GM21390 (cell line): ENCODE measurements around the gene ANTXRL.
"Not testable (repeated sequence)": the region's sequence is repeated elsewhere in the genome, so short reads cannot be mapped to it uniquely, and the experiment has no call there.

Experiments used
- ATAC-seq: cut with Tn5 transposase; IDR thresholded peaks from one replicate; pipeline ENCODE4 v1.9.1; 2021; ENCODE audit not compliant: unreplicated experiment

Gene ANTXRL

GRCh38 chr10:46306516-46307184 lies 19.9 kb downstream of the ANTXRL start:
- ATAC-seq, result no peak

GRCh38 chr10:46307281-46308112 lies 20.7 kb downstream of the ANTXRL start:
- no peak for ATAC-seq

GRCh38 chr10:46308113-46308415 lies 21.3 kb downstream of the ANTXRL start:
- no peak for ATAC-seq

GRCh38 chr10:46308666-46309450 lies 22.1 kb downstream of the ANTXRL start:
- no peak for ATAC-seq

- ATAC-seq, result no peak
Measured at GRCh38 chr10:46309511-46310142, 22.8 kb downstream of the ANTXRL start.

GRCh38 chr10:46310143-46310514 lies 23.3 kb downstream of the ANTXRL start:
- no peak for ATAC-seq

GRCh38 chr10:46310851-46311250 lies 24.1 kb downstream of the ANTXRL start:
- ATAC-seq, result no peak

GRCh38 chr10:46311501-46311951 lies 24.7 kb downstream of the ANTXRL start:
- ATAC-seq, result no peak

- not testable (repeated sequence) for ATAC-seq
Measured at GRCh38 chr10:46311961-46312431, 25.2 kb downstream of the ANTXRL start.

- no peak for ATAC-seq
Measured at GRCh38 chr10:46312953-46313352, 26.2 kb downstream of the ANTXRL start.

- ATAC-seq, result no peak
Measured at GRCh38 chr10:46314071-46314470, 27.3 kb downstream of the ANTXRL start.

GRCh38 chr10:46315071-46315860 lies 28.5 kb downstream of the ANTXRL start:
- ATAC-seq, result not testable (repeated sequence)

- no peak for ATAC-seq
Measured at GRCh38 chr10:46317370-46317769, 30.6 kb downstream of the ANTXRL start.

- no peak for ATAC-seq
Measured at GRCh38 chr10:46317889-46318288, 31.1 kb downstream of the ANTXRL start.

GRCh38 chr10:46318799-46319198 lies 32.0 kb downstream of the ANTXRL start:
- ATAC-seq, result no peak

GRCh38 chr10:46319389-46319788 lies 32.6 kb downstream of the ANTXRL start:
- no peak for ATAC-seq

- ATAC-seq, result no peak
Measured at GRCh38 chr10:46321770-46322169, 35.0 kb downstream of the ANTXRL start.

- no peak for ATAC-seq
Measured at GRCh38 chr10:46323176-46323575, 36.4 kb downstream of the ANTXRL start.

GRCh38 chr10:46325021-46325420 lies 38.2 kb downstream of the ANTXRL start:
- no peak for ATAC-seq

- ATAC-seq, result no peak
Measured at GRCh38 chr10:46326066-46326465, 39.3 kb downstream of the ANTXRL start.
